Non-pigmented ciliary epithelial cell (primary cell): ENCODE results near the gene KIF21A.
"Not testable (repeated sequence)": the region's sequence is repeated elsewhere in the genome, so short reads cannot be mapped to it uniquely, and the experiment has no call there.

Source experiments
- DNase-seq: peaks from one replicate; pipeline ENCODE4 v3.0.0-alpha.2; 2010; ENCODE audit warnings: low read depth

Gene KIF21A, protein sequence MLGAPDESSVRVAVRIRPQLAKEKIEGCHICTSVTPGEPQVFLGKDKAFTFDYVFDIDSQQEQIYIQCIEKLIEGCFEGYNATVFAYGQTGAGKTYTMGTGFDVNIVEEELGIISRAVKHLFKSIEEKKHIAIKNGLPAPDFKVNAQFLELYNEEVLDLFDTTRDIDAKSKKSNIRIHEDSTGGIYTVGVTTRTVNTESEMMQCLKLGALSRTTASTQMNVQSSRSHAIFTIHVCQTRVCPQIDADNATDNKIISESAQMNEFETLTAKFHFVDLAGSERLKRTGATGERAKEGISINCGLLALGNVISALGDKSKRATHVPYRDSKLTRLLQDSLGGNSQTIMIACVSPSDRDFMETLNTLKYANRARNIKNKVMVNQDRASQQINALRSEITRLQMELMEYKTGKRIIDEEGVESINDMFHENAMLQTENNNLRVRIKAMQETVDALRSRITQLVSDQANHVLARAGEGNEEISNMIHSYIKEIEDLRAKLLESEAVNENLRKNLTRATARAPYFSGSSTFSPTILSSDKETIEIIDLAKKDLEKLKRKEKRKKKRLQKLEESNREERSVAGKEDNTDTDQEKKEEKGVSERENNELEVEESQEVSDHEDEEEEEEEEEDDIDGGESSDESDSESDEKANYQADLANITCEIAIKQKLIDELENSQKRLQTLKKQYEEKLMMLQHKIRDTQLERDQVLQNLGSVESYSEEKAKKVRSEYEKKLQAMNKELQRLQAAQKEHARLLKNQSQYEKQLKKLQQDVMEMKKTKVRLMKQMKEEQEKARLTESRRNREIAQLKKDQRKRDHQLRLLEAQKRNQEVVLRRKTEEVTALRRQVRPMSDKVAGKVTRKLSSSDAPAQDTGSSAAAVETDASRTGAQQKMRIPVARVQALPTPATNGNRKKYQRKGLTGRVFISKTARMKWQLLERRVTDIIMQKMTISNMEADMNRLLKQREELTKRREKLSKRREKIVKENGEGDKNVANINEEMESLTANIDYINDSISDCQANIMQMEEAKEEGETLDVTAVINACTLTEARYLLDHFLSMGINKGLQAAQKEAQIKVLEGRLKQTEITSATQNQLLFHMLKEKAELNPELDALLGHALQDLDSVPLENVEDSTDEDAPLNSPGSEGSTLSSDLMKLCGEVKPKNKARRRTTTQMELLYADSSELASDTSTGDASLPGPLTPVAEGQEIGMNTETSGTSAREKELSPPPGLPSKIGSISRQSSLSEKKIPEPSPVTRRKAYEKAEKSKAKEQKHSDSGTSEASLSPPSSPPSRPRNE (N-terminal part only)

GRCh38 chr12:39443081-39443928, at the start of gene KIF21A:
TSS of gene KIF21A (minus strand) at chr12:39443120. CDS start at chr12:39442970, 150 bp downstream.
- peak; percentile 54 for DNase-seq

GRCh38 chr12:39490500-39491282, 47.8 kb upstream of the KIF21A start:
- no peak for DNase-seq

- DNase-seq = no peak
Observed at GRCh38 chr12:39483597-39483996, 40.7 kb upstream of the KIF21A start.

- DNase-seq = no peak
Observed at GRCh38 chr12:39483042-39483441, 40.1 kb upstream of the KIF21A start.

DNA sequence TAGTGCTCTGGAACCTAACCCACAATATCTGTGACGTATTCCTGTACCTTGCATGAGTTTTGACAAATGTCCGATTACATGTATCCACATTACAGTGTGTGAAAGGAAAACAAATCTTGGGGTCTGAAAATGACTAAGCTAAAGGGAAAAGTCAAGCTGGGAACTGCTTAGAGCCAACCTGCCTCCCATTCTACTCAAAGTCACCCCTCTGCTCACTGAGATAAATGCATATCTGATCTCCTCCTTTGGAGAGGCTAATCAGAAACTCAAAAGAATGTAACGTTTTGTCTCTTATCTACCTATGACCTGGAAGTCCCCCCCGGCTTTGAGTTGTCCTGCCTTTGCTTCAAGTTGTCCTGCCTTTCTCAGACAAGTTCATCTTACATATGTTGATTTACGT, 34.0 kb upstream of the KIF21A start:
- no peak for DNase-seq

GRCh38 chr12:39476121-39476520, 33.2 kb upstream of the KIF21A start:
- DNase-seq = no peak

DNA sequence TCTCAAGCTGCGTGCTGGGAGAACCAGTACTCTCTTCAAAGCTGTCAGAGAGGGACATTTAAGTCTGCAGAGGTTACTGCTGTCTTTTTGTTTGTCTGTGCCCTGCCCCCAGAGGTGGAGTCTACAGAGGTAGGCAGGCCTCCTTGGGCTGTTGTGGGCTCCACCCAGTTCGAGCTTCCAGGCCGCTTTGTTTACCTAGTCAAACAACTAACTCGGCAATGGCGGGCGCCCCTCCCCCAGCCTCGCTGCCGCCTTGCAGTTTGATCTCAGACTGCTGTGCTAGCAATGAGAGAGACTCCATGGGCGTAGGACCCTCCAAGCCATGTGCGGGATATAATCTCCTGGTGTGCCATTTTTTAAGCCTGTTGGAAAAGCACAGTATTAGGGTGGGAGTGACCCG, 32.2 kb upstream of the KIF21A start:
- DNase-seq = not testable (repeated sequence)

- DNase-seq = no peak
Observed at GRCh38 chr12:39467432-39467870, 24.5 kb upstream of the KIF21A start.

DNA sequence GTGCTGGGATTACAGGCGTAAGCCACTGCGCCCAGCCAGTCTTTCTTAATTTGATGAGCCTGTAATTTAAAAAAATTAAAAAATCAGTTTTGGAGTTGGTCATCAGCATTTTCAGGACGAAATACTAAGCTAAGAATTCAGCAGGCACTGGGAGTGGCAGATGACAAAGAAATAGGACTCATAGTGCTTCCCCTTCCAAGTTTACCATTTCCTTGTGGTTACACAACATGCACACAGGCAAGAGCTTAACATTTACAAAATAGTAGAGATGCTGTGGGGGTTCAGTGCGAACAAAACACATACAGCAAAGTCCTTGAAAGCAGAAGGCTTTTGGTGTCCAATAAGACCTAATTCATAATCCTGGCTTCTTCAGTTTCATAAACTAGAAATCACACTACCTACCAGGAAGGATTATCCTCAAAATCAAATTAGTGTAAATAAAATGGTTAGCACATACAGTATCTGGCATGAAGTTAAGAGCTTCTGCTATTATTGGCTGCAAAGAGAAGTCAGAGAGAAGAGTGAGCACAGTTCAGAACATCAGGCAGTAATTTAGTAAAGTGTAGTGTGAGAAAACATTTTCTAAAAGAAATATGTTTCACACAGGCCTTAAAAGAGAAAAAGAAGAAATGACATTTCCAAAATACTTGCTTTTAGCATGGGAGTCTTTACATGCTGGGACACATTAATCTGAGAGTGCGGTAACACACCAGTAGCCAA, 22.2 kb upstream of the KIF21A start:
- no peak for DNase-seq

DNA sequence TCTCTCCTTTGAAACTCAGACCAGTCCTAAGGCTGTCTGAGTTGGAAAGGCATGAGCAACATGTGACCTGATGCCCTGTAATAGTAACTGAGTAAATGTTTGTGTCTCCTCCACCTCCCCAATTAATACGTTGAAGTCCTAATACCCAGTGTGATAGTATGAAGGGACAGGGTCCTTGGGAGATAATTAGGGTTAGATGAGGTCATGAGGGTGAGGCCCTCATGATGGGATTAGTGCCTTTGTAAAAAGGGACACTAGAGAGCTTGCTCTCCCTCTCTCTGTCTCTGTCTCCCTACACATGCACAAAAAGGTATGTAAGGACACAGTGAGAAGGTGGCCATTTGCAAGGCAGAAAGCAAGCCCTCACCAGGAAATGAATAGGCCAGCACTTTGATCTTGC, 18.1 kb upstream of the KIF21A start:
- no peak for DNase-seq

- DNase-seq = no peak
Observed at GRCh38 chr12:39459027-39459434, 16.1 kb upstream of the KIF21A start.

DNA sequence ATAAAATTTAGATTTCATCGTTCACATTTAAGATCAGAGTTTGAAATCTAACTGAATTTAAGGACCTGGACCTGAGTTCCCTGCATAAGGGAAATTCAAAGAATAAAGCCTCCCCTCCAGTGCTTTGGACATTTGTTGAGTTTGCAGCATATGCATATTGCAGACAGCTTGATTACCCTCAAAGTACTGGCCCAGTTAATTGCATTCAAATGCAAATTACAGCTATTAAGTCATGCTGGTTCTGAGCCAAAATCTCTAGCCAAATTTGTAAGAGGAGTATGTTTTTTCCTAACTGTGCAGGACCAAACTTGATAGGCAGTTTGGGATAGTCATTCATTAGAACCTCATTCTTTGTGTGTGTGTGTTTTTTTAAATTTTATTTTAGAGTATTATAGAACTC, 9.1 kb upstream of the KIF21A start:
- DNase-seq = no peak

DNA sequence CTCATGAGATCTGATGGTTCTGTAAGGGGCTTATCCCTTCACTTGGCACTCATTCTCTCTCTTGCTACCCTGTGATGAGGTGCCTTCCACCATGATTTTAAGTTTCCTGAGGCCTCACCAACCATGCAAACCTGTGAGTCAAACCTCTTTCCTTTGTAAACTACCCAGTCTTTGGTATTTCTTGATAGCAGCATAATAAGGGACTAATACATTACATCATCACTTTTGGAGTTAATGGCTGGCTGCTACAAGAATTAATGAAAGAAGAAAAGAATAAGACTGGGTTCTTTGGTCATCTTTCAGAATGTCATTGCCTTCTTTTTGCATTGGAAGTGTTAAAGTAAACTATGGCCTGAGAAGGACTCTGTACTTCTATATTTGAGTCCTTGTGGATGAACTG, 5.1 kb upstream of the KIF21A start:
- no peak for DNase-seq

DNA sequence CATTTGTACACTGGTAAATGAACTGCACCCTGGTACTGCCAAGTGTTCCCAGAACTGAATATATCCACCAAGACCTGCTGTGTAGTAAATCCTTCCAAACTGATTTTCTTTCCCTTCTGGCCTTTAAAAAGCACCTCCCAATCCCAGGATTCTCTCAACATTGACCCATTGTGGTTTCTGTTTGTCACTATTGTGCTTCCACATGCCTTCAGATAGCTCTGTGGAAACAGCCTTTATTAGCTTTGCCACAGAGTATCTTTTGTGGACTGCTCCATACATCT, 949 bp upstream of the KIF21A start:
- no peak for DNase-seq

DNA sequence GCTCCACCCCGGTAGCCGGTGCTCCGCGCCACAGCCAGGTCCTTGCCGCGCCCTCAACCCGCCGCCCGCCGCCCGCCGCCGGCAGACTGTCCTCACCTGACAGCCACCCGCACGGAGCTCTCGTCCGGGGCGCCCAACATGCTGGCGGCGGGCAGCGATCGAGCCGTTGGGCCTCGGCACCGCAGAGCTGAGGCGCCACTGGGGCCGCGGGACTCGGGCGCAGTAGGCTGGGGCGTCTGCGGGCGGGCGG, 164 bp downstream of the KIF21A start:
- no peak for DNase-seq

- DNase-seq = no peak
Observed at GRCh38 chr12:39441963-39442830, 723 bp downstream of the KIF21A start.

DNA sequence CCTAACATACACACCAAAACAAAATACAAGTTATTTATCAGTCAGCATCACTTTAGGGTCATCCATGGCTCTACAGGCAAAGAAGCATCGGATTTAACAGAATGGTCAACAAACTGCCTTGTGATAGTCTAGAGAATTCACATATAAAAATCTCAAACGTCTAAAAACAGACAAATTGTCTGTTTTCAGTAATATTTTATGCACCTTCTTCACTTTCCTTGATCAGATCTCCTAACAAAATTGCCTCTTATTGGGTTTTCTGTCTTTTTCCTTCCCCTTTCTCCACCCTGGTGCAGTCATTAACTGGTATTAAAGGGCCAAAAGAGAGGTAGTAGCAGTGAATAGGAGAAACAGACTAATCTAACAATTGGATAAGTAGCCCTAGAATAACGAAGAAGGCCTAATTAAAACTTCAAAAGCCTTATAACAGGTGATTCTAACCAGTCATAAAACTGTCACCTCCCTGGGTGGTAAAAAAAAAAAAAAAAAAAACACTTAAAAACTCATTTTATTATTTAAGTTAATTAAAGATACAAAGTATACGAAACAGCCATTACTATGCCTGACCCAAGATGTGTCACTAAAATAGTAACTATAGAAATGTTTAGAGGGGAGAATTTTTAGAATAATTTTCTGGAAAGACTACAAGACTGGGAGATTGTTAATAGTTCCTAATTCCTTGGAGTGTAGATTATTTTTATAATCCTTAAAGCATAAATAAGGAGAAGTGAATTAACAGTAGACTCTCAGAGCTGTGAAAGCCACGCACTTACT, 1.5 kb downstream of the KIF21A start:
- DNase-seq = no peak

DNA sequence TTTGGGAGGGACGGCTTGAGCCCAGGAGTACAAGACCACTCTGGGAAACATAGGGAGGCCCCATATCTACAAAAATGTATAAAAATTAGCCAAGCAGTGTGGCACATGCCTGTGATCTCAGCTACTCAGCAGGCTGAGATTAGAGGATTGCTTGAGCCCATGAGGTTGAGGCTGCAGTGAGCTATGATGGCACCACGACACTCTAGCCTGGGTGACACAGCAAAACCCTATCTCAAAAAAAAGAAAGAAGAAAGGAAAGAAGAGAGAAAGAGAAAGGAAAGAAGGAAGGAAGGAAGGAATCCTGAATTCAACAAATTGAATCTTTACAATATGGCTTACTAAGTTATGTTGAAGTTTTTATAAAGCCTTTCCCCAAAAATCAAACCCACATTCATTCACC, 2.1 kb downstream of the KIF21A start:
- no peak for DNase-seq

GRCh38 chr12:39440101-39440500, 2.8 kb downstream of the KIF21A start:
- DNase-seq = no peak
